NCI-H2107 treated with DMSO at 0.1 percent for 48 hours (cell line): ENCODE data around the gene PSAT1.

Experiments used
- DNase-seq: peaks from one replicate; lab custom pipeline; 2025; ENCODE audit not compliant: unreplicated experiment; lab: John Stamatoyannopoulos, UW

The PSAT1 gene

DNA sequence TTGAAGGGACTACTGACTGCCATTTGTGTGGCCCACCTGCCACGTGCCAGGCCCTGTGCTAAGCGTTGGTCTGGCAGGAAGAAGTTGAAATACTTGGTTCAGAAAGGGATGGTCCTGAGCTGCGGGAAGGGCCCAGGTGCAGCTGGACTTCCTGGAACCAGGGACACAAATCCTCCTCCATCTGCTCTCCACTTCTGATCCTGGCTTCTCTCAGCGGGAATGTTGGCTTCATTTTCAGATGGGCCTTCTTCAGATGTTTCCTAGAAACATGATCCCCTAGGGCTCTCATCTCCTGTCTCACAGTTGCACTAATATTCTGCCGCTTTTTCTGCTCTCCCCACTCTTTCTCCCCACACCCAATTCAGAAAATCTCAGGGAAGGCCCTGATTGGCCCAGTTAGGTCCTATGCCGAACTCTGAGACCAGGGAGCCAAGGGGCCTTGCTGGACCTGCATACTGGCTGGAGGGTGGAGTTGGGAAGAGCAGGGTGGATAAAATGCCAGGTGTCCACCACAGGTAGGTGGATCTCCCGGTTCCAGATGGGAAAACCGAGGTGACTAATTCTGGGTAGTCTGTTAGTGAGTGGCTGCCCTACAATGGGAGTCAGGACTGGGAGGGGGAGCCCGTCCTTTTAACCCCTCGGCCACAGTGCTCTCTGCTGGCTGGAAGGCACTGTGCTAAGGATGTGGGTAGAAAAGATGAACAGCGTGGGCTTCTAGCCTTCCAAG is 19.4 kb downstream of the PSAT1 start:
- no peak for DNase-seq

- no peak for DNase-seq
Observed at GRCh38 chr9:78319197-78320029, 22.5 kb downstream of the PSAT1 start.

DNA sequence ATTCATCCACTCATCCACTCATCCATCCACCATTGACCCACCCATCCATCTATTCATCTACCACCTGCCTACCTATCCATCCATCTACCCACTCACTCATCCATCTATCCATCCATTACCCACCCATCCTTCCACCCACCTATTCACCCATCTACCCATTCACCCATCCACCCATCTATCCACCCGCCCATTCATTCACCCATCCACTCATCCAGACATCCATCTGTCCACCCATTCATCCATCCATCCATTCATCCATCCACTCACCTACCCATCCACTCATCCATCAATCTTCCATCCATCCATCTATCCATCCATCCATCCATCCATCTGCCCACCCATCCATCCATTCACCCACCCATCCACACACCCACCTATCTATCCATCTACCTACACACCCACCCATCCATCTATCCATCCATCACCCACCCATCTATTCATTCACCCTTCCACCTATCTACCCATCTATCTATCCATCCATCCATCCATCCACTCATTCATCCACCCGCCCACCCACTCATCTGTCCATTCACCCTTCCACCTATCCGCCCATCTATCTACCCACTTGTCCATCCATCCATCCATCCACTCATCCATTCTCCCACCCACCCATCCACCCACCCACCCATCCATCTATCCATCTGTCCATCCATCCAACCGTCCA is 23.2 kb downstream of the PSAT1 start:
- no peak for DNase-seq

- no peak for DNase-seq
Observed at GRCh38 chr9:78320875-78321496, 24.1 kb downstream of the PSAT1 start.

GRCh38 chr9:78321505-78321904 is 24.6 kb downstream of the PSAT1 start:
- DNase-seq = no peak

DNA sequence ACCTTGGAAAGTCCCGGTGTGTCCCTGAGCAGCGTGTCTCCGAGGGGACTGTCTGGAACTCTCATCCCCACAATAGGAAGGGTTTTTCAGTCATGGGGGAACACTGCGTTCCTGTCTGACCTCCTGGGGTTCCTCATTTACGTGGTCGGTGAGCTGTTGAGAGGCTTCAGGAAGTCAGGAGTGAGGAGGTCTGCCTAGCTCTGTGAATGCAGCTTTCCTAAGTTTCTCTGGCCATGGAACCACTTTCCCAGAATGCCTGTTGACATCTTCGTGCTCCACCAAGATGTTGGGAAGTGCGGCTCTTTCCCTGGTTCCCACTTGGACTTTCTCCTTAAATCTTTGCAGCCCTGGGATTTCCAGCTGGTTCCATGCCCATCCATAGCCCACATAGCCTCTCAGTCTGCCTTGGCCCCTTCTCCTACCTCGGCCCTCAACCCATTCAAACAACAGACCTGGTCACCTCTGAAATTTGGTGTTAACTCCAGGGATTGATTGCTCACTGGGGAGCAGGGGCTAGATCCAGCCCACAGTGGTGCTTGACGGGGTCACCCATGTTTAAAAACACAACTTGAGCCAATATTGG is 27.2 kb downstream of the PSAT1 start:
- no peak for DNase-seq

GRCh38 chr9:78324682-78325081 is 27.8 kb downstream of the PSAT1 start:
- DNase-seq = no peak

- no peak for DNase-seq
Observed at GRCh38 chr9:78325343-78325742, 28.4 kb downstream of the PSAT1 start.

DNA sequence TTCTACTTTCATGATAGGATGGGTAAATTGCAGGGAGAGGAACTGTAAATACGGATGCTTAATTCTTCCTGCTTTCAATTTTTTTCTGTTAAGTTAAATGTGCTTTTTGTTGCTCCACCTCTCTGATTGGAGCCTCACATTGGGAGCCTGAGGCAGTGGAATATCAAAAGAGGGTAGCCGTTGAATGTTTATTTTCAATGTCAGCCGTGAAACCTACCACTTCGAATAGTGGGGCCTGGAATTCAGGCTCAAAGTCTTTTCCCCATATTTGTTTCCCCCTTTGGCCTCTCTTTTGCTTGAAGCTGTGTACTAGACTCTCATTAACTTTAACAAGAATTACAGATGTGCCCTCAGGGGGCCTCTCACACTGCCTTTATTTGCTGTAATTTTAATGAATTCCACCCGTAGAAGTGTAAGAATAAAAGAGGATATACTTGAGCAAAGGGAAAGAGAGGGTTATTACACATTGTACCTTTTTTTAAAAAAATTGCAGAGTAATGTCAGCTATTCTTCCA is 29.0 kb downstream of the PSAT1 start:
- DNase-seq = no peak

GRCh38 chr9:78326564-78326963 is 29.6 kb downstream of the PSAT1 start:
- DNase-seq = no peak

DNA sequence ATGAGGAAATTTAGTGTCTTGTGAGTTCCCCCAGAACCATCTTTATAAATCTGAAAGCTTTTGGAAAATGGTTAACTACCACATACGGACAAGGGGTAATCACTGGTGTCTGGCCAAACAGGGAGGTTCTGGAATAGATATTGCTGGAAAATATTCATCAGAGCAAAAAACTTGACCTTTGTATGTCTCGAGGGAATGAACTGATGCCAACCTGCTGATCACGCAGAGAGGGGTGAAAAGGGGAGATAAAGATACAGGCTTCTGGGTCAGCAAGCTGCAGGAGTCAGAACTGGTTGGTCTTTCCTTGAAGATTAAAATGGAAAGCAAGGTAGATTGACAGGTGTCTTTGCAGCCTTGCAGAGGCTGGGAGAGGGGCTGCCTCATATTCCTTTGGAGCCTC is 35.5 kb downstream of the PSAT1 start:
- DNase-seq = no peak

DNA sequence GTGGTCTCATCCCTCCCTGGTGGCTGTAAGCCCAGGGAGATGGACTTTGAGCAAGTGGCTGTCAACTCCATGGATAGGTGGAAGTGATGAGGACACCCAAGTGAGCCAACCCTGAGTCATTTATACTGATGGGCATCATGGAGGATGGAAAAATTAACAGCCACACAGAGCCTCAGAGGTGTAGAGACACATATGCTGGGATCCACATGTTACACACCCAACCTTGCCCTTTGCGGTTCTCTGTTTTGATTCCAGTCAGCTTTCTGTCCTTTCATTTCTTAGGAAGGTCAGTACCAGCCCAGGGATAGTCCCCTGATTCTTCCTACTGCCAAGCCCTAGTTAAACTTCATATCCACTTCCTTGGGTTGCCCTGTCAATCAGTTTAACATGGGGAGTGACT is 51.9 kb downstream of the PSAT1 start:
- no peak for DNase-seq

GRCh38 chr9:78351816-78352215 is 54.9 kb downstream of the PSAT1 start:
- no peak for DNase-seq

DNA sequence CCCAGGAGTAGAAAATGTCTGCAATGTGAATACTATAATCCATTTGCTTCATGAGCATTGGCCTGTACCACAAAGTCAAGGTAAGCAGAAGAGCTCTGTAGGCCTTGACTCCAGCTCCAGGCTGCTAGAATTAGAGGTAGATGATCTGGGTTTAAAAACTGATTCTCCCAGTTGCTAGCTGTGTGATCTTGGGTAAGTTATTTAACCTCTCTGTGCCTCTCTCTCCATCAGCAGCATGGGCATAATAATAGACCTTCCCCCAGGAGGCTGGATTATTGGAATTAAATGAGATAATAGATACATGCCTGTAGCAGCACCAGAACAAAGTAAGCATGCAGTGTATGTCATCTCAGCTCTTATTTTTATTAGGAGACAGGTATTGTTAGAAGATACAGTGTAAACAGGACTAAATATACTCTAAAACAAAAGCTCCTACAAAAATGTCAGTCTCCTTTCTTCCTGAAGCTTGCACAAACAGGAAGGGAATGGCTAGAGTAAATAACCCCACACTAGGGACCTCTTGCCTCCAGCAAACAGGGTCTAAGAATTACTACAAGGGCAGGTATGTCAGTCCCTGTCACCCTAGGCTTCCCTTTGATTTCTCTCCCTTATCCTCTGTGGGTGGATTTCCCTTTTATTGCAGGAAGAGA is 57.5 kb downstream of the PSAT1 start:
- DNase-seq = no peak

- DNase-seq = no peak
Observed at GRCh38 chr9:78354989-78355388, 58.1 kb downstream of the PSAT1 start.

GRCh38 chr9:78356634-78357033 is 59.7 kb downstream of the PSAT1 start:
- no peak for DNase-seq

DNA sequence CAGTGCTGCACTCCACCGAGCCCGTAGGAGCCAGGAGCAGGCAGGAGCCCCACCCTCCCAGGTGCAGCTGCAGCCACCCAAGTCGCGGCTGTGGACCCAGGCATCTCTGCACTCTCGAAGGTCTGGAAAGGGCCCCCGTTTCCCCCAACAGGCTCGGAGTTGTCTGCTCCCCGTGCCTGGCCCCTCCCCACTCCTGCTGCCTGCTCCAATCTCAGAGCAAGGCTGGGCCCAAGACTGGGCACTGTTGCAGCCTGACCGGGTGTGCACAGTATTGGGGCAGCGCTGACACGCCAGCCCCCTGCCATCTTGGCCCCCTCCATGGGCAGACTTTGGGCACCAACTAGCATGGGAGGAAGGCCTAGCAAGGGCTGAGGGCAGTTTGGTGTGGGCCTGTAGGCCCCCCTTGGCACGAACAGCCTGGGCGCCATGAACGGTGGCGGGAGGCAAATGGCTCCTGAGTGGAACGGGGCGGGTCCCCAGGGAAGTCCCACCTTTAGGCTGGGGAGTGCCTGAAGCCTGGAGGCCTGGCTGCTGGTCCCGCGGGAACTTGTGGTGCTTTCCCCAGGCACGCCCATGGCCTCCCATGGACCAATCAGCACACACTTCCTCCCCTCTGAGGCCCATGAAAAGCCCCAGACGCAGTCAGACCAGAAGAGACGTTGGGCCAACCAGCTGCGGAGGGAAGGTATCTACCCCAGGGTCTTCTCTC is 60.4 kb downstream of the PSAT1 start:
- DNase-seq = no peak

GRCh38 chr9:78358329-78359051 is 61.6 kb downstream of the PSAT1 start:
- DNase-seq = no peak

DNA sequence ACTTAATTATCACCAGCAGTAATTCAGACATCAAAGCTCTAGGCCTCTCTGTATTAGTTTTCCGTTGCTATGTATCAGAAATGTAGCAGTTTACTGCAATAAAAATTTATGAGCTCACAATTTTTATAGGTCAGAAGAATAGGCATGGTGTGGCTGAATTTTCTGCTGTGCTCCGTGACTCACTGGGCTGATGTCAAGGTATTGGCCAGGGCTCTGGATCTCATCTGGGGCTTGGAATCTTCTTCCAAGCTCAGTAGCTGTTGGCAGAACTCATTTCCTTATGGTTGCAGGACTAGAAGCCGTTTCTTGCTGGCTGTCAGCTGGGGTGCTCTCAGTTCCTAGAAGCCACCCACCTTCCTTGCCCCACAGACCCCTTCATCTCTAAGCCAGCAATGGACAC is 66.3 kb downstream of the PSAT1 start:
- DNase-seq = no peak
